ENCODE measurements around the gene C16orf54. TPM values are rescaled to one million over a fixed set of nuclear protein-coding genes. Genes with fewer than 3 reads are reported as not detected.
"Not testable (repeated sequence)": the region's sequence is repeated elsewhere in the genome, so short reads cannot be mapped to it uniquely, and the experiment has no call there.

The C16orf54 gene
- total and polyA plus RNA-seq, 4 donors = 0.20 to 1.1 (median 0.34) TPM

GRCh38 chr16:29784901-29785500, 39.2 kb upstream of the C16orf54 start:
- Histone ChIP-seq H3K9me3 (ENCODE audit: control insufficient read depth, insufficient read depth, low read length) (no peaks in the 10 kb centered on the region), H3K4me3 (ENCODE audit: low read depth, low read length) (peak overlapping the region; percentile 43)

GRCh38 chr16:29784157-29784556, 38.4 kb upstream of the C16orf54 start:
- Histone ChIP-seq H3K27ac (ENCODE audit: low read depth, low read length) (no peak overlapping the region), H3K36me3 (ENCODE audit: control insufficient read depth, insufficient read depth, low read length) (no peaks in the 10 kb centered on the region), H3K27me3 (ENCODE audit: control insufficient read depth, insufficient read depth, low read length) (no peaks in the 10 kb centered on the region), H3K9me3 (ENCODE audit: control insufficient read depth, insufficient read depth, low read length) (no peaks in the 10 kb centered on the region), H3K4me1 (ENCODE audit: control insufficient read depth, insufficient read depth, low read length) (peaks cover 12% of the 10 kb centered on the region), H3K4me3 (ENCODE audit: low read depth, low read length) (no peak overlapping the region)
- WGBS (ENCODE audit: insufficient coverage) = no CpG with 5 or more reads among the region's 2 CpGs
- DNase-seq (ENCODE audit: low read depth in 4 of 6, low spot score in 6 of 6) = no peak

More at GRCh38 chr16:29784901-29785500, 39.2 kb upstream of the C16orf54 start:
- WGBS (ENCODE audit: insufficient coverage) = 5% methylated on average over 33 of the region's 38 CpGs
- peaks cover 18% of the 10 kb centered on the region for H3K4me1 ChIP-seq (ENCODE audit: control insufficient read depth, insufficient read depth, low read length)
- H3K27ac ChIP-seq (ENCODE audit: low read depth, low read length) = no peak overlapping the region
- H3K36me3 ChIP-seq (ENCODE audit: control insufficient read depth, insufficient read depth, low read length) = no peaks in the 10 kb centered on the region
- H3K27me3 ChIP-seq (ENCODE audit: control insufficient read depth, insufficient read depth, low read length) = no peaks in the 10 kb centered on the region
- DNase-seq (ENCODE audit: low read depth in 4 of 6, low spot score in 6 of 6) = peak in 2 of 6 donors; percentile 71 to 79

GRCh38 chr16:29783094-29783953, 37.5 kb upstream of the C16orf54 start:
- H3K36me3 ChIP-seq (ENCODE audit: control insufficient read depth, insufficient read depth, low read length); DNase-seq (ENCODE audit: low read depth in 4 of 6, low spot score in 6 of 6); H3K9me3 ChIP-seq (ENCODE audit: control insufficient read depth, insufficient read depth, low read length); H3K4me3 ChIP-seq (ENCODE audit: low read depth, low read length); H3K27me3 ChIP-seq (ENCODE audit: control insufficient read depth, insufficient read depth, low read length); H3K27ac ChIP-seq (ENCODE audit: low read depth, low read length): not testable (repeated sequence)
- WGBS (ENCODE audit: insufficient coverage) = 60% methylated on average over 6 of the region's 13 CpGs
- H3K4me1 ChIP-seq (ENCODE audit: control insufficient read depth, insufficient read depth, low read length) = peaks cover 12% of the 10 kb centered on the region

GRCh38 chr16:29779474-29779873, 33.7 kb upstream of the C16orf54 start:
- Histone ChIP-seq H3K9me3 (ENCODE audit: control insufficient read depth, insufficient read depth, low read length) (no peaks in the 10 kb centered on the region), H3K27ac (ENCODE audit: low read depth, low read length) (no peak overlapping the region), H3K4me3 (ENCODE audit: low read depth, low read length) (no peak overlapping the region), H3K27me3 (ENCODE audit: control insufficient read depth, insufficient read depth, low read length) (no peaks in the 10 kb centered on the region), H3K36me3 (ENCODE audit: control insufficient read depth, insufficient read depth, low read length) (no peaks in the 10 kb centered on the region), H3K4me1 (ENCODE audit: control insufficient read depth, insufficient read depth, low read length) (no peaks in the 10 kb centered on the region)
- WGBS (ENCODE audit: insufficient coverage) = 88% methylated on average over 4 of the region's 10 CpGs
- no peak for DNase-seq (ENCODE audit: low read depth in 4 of 6, low spot score in 6 of 6)

- WGBS (ENCODE audit: insufficient coverage) = 87% methylated on average over 6 of the region's 10 CpGs
- H3K4me1 ChIP-seq (ENCODE audit: control insufficient read depth, insufficient read depth, low read length) = no peaks in the 10 kb centered on the region
- no peak for DNase-seq (ENCODE audit: low read depth in 4 of 6, low spot score in 6 of 6)
- H3K27ac ChIP-seq (ENCODE audit: low read depth, low read length) = no peak within 1 kb of the TSS
- H3K4me3 ChIP-seq (ENCODE audit: low read depth, low read length) = no peak within 1 kb of the TSS
- H3K36me3 ChIP-seq (ENCODE audit: control insufficient read depth, insufficient read depth, low read length) = no peaks in the 10 kb centered on the region
- no peaks in the 10 kb centered on the region for H3K9me3 ChIP-seq (ENCODE audit: control insufficient read depth, insufficient read depth, low read length)
- no peaks in the 10 kb centered on the region for H3K27me3 ChIP-seq (ENCODE audit: control insufficient read depth, insufficient read depth, low read length)
Observed at GRCh38 chr16:29777576-29778350, 32.0 kb upstream of the C16orf54 start, which contains the start of gene ZG16. Gene ZG16, plus strand, starts transcription at chr16:29778256. Its CDS starts 1,011 bp downstream, at chr16:29779267.

GRCh38 chr16:29775742-29776408, 30.1 kb upstream of the C16orf54 start:
- Histone ChIP-seq H3K4me3 (ENCODE audit: low read depth, low read length) (no peak overlapping the region), H3K36me3 (ENCODE audit: control insufficient read depth, insufficient read depth, low read length) (no peaks in the 10 kb centered on the region), H3K27ac (ENCODE audit: low read depth, low read length) (no peak overlapping the region), H3K4me1 (ENCODE audit: control insufficient read depth, insufficient read depth, low read length) (no peaks in the 10 kb centered on the region), H3K27me3 (ENCODE audit: control insufficient read depth, insufficient read depth, low read length) (no peaks in the 10 kb centered on the region), H3K9me3 (ENCODE audit: control insufficient read depth, insufficient read depth, low read length) (no peaks in the 10 kb centered on the region)
- DNase-seq (ENCODE audit: low read depth in 4 of 6, low spot score in 6 of 6) = no peak
- WGBS (ENCODE audit: insufficient coverage) = 85% methylated on average over 2 of the region's 4 CpGs

GRCh38 chr16:29774730-29775129, 28.9 kb upstream of the C16orf54 start:
- H3K36me3 ChIP-seq (ENCODE audit: control insufficient read depth, insufficient read depth, low read length) = no peaks in the 10 kb centered on the region
- WGBS (ENCODE audit: insufficient coverage) = 74% methylated on average over 3 of the region's 5 CpGs
- no peak overlapping the region for H3K27ac ChIP-seq (ENCODE audit: low read depth, low read length)
- H3K4me1 ChIP-seq (ENCODE audit: control insufficient read depth, insufficient read depth, low read length) = no peaks in the 10 kb centered on the region
- H3K9me3 ChIP-seq (ENCODE audit: control insufficient read depth, insufficient read depth, low read length) = no peaks in the 10 kb centered on the region
- H3K4me3 ChIP-seq (ENCODE audit: low read depth, low read length) = no peak overlapping the region
- no peak for DNase-seq (ENCODE audit: low read depth in 4 of 6, low spot score in 6 of 6)
- no peaks in the 10 kb centered on the region for H3K27me3 ChIP-seq (ENCODE audit: control insufficient read depth, insufficient read depth, low read length)

GRCh38 chr16:29772330-29772729, 26.5 kb upstream of the C16orf54 start:
- H3K27me3 ChIP-seq (ENCODE audit: control insufficient read depth, insufficient read depth, low read length); H3K36me3 ChIP-seq (ENCODE audit: control insufficient read depth, insufficient read depth, low read length); H3K4me1 ChIP-seq (ENCODE audit: control insufficient read depth, insufficient read depth, low read length); H3K27ac ChIP-seq (ENCODE audit: low read depth, low read length); H3K9me3 ChIP-seq (ENCODE audit: control insufficient read depth, insufficient read depth, low read length); H3K4me3 ChIP-seq (ENCODE audit: low read depth, low read length); DNase-seq (ENCODE audit: low read depth in 4 of 6, low spot score in 6 of 6): not testable (repeated sequence)
- whole genome bisulfite sequencing (ENCODE audit: insufficient coverage) = 72% methylated on average over 2 of the region's 7 CpGs

GRCh38 chr16:29770250-29770929, 24.6 kb upstream of the C16orf54 start:
- no peaks in the 10 kb centered on the region for H3K27me3 ChIP-seq (ENCODE audit: control insufficient read depth, insufficient read depth, low read length)
- no CpG with 5 or more reads among the region's 7 CpGs for WGBS (ENCODE audit: insufficient coverage)
- H3K4me1 ChIP-seq (ENCODE audit: control insufficient read depth, insufficient read depth, low read length) = no peaks in the 10 kb centered on the region
- H3K9me3 ChIP-seq (ENCODE audit: control insufficient read depth, insufficient read depth, low read length) = no peaks in the 10 kb centered on the region
- H3K36me3 ChIP-seq (ENCODE audit: control insufficient read depth, insufficient read depth, low read length) = no peaks in the 10 kb centered on the region
- DNase-seq (ENCODE audit: low read depth in 4 of 6, low spot score in 6 of 6) = no peak
- H3K27ac ChIP-seq (ENCODE audit: low read depth, low read length) = no peak overlapping the region
- H3K4me3 ChIP-seq (ENCODE audit: low read depth, low read length) = no peak overlapping the region
